HG02571 (cell line): ENCODE measurements around the gene GNAT1.
"Not testable (repeated sequence)": the region's sequence is repeated elsewhere in the genome, so short reads cannot be mapped to it uniquely, and the experiment has no call there.

ENCODE experiments used
- ATAC-seq: cut with Tn5 transposase; IDR thresholded peaks from one replicate; pipeline ENCODE4 v1.9.1; 2021; ENCODE audit warnings: mild to moderate bottlenecking, moderate library complexity; ENCODE audit not compliant: unreplicated experiment

The GNAT1 gene

DNA sequence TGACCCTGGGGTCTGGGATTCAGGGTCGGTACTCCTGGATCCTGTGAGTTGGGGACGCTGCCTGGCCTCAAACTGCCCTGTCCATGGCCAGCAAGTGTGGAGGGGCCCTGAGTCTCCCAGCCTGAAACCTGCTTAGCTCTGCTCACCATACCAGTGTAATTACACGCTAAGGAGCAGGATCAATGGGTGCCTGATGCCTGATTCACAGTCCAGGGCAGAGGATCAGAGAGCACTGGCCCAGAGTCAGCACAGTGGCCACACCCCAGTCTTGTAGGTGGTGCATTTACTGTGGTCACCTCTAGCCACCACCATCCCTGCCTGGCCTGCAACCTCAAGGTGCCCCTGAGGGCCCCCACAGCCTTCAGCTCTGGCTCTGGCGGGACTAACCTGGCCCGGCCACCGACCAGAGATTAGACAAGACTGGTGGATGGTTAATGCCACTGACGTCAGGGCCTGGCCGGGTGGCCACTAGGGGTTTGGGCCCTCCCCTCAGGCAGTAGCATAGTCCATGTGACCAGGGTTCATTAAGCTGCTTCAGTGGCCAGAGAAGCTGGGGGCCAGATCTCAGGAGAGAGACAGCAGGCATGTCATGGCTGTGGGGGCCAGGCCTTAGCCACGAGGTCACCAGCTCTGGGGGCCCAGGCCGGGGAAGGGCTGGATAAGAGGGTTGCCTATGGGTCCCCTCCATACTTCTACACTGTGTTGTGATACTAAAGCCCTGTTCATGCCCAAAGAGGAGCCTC is 10.3 kb downstream of the GNAT1 start:
- no peak for ATAC-seq

DNA sequence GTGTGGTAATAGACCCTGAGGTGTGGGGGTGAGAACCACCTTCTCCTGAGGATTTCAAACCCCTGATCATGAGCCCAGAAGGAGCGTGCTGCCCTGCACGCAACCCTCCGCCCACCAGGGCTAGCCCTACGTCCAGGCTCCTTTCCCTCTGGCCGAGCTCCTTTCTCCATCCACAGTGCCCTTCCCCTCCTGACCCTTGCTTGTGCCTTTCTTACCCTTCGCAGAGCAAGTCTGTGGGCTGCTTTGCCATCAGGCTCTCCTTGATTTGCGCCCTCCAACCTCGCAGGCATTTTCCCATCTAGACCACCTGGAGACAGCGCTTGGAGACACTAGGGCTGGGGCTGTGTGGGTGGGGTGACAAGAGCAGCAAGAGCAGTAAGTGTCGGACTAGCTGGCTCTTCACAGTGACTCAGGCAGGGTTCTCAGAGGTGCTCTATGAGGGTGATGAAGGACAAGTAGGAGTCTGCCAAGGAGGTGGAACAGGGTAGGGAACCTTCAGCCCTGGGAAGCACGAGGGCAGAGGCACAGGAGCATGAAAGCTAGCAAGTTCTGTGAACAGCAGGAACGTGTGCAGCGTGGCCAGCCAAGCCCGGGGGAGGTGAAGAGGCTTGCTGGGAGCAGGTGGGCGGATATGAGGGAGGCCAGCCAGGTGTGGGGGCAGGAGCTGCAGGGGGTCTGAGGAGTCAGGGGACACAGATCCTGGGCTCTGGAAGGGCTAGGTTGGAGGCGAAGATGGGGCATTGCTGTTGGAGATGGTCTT is 11.1 kb downstream of the GNAT1 start:
- no peak for ATAC-seq

DNA sequence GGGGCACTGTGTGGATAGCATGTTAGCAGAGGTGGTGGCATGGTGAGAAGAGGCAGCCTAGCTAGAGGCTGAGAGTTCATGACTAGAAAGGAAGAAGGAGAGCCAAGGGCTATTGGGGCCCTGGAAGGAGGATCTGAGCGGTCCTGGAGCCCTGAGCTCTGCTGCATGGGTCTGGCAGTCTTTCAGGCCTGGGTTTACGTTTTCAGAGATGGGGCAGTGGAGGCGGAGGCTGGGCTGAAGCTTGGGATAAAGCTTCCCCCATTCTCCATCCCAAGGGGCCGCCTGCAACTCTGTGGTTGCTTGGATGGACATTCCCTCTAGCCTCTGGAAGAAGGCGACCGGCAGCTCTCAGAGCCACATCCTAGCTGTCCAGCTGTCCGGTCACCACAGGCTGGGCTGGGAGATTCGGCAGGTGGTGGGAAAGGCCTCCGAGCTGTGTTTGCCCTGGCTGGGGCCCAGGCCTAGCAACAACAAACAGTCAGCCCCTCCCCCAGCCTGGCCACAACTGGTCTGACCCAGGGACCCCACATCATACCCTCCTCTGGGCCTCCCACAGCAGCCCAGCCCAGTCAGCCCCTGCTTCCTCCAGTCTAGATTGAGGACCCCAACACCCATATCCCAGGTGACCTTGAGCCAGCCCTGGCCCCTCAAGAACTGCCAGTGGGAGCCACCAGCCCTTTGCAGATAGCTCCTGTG is 11.9 kb downstream of the GNAT1 start:
- no peak for ATAC-seq

DNA sequence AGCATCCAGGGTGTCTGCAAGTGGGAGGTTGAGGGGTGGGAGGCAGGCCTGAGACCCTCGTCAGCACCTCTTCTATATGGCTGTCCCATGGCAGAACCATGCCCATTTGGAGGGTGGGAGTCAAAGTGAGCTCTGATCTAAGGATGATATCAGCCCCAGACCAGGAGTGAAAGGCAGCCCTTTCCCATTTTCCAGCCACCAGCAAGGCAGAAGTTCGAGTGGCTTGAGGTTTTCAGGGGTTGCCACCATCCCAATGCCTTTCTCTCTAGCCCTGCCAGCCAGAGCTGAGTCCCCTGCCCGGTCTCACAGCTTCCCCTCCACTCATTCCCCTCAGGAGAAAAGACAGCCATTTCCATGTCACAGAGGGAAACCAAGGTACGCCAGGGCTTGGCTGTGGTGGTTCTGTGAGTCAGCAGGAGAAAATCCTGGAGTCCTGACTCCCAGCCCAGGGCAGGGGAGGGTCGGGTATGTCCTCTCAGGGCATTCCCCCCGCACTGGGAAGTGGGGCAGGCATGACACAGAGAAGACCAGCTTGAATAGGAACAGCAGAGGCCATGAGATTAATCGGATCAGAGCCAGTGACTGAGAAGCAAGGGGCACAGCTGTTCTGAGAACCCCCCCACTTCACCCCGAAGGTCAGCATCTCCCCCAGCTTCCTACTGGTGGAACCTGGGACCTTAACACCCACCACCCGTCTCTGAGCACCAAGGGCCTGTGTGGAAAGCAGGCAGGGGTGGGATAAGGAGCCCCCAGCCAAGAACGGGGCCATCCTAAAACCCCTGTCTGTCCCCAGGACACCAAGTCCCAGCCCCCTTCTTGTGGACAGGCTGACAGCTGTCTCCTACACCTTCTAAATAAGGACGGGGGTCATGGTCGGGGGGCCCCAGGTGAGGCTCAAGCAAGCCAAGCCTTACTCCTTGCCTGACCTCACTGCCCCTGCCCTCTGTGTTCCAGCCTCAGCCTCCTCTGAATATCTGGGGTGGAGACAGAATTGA is 12.7 kb downstream of the GNAT1 start:
- ATAC-seq, result no peak

DNA sequence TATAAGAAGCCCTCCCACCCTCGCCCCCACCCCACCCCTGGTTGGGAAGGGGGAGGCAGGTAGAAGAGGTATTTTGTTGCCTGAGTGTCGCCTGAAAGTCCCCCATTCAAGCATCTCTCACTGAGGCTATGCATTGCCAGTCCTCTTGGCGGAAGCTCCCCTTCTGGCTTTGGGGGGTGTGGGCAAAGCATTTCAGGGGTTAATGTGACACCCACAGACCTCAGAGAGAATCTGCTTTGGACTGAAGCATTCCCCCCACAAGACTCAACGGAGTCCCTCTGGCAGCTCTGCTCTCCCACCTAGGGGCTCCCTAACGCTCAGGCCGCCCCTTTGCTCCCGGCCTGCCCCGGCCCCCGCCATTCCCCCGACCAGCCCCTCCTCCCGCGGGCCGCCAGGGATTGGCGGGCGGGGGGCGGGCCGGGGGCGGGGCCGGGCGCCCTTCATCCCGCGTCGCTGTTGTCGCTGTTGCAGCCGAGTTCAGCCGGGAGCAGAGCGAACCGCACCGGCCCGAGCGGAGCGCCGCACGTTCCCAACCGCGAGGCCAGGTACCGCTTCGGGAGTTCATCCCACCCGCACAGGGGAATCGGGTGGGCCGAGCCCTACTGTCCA is 13.5 kb downstream of the GNAT1 start, which contains the start of gene SLC38A3:
TSS of gene SLC38A3 (plus strand) at position 468 of the 609 bp plus-strand sequence. CDS start 8,929 bp downstream, outside the sequence.
- ATAC-seq, result no peak

DNA sequence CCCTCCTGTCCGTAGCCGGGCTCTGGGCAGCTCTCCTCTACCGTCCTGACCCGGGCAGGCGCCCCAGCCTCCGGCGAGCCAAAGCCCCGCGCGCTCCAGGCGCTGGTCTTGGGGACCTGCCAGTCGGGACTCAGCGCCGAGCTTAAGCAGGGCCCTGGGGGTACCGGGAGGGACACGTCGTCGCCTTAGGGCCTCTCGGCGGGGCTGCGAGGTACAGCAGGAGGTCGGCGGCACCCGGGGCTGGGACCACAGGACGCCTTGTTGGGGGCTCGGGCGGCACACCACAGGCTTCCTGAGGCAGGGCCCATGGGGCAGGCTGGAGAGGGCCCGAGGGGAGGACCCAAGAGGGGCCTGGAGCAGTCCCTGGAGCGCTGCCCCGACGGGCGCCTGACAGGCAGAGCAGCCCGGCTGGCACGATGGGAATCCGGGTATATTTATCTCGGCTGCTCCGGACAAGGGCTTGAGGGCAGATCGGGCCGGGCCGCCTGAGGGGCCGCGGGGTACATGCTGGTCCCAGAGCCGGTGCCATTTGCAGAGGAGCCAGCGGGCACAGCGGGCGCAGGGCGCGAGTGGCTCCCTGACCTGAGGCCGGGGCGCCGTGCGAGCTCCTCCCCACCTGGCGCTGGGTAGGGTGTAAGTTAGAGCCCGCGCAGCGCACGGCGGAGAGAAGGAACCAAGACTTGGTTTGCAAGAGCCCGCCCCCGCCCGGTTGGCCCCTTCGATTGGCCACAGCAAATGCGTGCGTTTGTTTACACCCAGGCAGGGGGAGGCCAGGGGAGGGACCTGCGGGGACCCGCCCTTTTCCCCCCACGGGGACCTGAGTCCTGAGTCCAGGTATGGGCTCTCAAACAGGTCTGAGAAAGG is 14.2 kb downstream of the GNAT1 start:
- ATAC-seq, result no peak

DNA sequence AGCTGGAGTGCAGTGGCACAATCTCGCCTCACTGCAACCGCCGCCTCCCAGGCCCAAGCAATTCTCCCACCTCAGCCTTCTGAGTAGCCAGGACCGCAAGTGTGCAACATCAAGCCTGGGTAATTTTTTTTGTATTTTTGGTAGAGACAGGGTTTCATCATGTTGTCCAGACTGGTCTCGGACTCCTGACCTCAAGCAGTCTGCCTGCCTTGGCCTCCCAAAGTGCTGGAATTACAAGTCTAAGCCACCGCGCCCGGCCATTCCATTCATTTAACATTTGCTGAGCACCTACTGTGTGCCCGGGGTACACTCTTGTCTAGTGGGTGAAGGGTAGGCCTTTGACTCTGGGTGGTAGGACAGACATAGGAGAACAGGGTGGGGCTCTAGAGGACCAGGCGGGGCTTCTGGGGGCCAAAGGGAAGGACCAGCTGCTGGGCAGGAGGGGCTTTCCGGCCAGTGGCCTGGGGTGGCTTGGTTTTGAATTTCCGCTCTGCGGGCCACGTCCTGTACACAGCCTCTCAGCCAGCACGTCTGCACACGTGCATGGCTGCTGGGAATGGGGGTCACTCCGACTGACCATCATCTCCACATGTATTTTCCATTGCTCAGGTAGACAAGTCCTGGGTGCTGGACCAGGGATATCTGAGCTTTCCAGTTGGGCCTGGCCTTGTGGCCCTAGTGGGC is 16.1 kb downstream of the GNAT1 start:
- no peak for ATAC-seq

DNA sequence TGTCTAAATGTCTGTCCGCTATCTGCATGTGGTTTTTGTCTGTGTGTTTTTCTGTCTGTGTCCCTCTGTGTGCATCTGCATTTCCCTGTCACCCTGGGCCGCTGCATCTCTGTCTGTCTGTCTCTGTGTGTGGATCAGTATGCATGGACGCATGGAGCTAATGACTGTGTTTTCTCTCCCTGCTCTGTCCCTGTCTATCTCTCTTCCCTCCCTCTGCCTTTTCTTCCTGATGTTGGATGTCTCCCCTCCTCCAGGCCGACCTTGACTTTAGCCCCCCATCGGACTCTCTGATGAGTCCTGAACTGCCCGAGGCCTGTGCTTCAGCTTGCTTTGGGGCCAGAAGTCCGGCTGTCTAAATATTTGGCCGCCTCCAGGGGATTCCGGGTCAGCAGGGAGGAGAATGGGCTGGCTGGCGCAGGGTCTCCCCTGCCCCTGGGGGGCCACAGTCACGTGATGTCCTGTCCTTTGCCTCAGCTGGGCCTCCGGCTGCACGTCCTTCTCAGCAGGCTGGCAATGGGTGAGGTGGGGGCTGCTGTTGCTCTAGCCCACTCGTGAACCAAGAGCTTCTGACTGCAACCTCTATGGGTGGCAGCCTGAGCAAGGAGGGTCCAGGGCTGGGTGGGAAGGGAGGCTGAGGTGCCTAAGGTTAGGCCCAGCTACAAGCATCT is 17.4 kb downstream of the GNAT1 start:
- ATAC-seq, result no peak

DNA sequence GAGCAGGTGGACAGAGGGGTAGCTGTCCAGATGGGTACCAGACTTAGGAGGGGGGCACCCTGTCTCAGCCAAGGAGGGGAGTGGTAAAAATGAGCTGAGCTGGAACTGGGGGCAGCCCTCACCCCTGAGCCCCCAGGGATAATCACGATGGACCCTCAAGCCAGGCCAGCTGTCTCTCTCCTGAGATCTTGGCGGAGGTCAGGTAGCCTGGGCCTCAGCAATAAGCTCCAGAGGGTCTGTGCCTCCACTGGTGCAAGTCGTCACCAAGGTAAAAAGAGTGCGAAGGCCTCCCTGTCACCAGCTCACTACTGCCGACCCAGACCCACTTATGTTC is 18.7 kb downstream of the GNAT1 start:
- no peak for ATAC-seq

DNA sequence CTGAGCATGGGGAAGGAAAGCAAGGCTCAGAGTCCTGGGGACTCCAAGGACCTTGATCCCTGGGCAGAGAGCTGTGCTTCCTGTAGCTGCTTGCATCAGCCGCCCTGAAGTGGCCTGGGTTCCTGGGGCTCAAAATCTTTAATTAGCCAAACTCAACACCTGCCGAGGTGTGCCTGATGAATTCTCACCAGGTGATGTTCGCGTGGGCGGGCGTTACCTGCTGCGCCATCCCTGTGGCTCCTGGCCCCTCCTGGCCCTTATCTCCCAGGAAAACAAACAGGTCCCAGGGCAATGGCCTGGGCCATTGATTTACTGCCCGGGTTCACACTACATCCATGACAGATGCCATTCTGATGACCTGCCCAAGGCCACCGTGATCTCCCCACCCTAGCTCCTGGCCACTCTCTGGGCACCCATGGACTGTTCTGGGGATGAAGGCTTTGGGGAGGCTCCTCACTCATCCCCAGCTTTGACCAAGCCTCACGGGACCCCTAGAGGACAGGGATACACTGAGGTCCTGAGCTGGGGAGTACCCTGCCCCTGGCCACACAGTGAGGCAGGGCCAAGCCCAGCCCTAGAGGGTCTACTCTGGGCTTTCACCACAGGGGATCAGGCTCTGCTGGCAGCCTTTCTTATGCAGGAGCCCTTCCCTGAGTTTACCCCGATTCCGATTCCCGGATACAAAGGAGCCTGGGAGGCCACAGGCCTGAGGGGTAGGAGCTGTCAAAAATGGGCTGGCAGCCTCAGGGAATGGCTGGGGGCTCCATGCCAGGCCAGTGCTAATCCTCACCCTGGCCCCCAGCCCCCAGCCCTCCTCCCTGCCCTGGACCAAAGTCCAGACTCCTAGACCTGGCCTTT is 19.3 kb downstream of the GNAT1 start:
- ATAC-seq, result no peak

DNA sequence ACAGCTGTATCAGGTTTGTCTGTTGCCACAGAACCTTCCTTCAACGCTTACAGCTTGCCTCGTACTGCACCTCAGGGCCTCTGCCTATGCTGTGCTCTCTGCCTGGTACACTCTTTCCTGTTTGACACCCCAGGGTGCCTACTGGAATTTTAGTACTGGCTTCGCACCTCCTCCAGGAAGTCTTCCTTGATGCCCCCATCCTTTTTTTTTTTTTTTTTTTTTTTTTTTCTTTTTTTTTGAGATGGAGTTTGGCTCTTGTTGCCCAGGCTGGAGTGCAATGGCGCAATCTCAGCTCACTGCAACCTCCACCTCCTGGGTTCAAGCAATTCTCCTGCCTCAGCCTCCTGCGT is 19.9 kb downstream of the GNAT1 start:
- ATAC-seq, result not testable (repeated sequence)

DNA sequence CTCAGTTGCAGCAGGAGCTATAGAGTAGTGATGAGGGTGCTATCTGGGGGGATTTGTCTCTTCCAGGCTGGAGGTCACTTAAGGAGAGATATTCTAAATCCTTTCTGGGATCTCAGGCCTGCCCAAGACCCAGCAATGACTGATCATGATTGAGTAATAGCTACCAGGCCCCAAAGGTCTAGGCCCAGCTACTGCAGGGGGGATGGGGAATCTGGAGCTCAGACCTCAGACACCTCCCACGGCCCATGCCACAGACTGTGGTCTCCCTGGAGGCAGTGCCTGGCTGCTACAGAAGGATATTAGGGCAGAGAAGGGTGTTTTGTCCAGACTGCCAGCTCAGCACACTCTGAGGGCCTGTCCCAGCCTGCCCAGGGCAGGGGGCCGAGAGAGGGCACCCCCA is 20.5 kb downstream of the GNAT1 start:
- ATAC-seq, result no peak

DNA sequence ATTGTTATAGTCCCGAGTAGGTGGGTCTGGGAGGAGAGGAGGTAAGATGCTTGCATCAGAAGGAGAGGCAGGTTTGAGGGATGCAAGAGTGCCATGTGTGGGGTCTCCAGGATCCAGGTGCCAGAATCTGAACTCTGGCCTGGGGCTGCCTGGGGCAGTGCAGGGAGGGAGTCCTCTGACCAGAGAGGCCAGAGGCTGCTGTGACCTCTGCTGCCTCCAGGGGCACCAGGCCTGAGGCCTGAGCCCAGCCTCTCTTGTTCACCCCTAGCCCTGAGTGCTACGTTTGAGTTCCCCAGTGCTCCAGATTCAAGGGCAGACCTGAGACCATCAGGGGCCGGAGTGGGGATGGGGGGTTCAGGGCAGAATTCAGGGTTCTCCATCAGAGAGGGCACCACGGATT is 21.1 kb downstream of the GNAT1 start:
- ATAC-seq, result no peak

DNA sequence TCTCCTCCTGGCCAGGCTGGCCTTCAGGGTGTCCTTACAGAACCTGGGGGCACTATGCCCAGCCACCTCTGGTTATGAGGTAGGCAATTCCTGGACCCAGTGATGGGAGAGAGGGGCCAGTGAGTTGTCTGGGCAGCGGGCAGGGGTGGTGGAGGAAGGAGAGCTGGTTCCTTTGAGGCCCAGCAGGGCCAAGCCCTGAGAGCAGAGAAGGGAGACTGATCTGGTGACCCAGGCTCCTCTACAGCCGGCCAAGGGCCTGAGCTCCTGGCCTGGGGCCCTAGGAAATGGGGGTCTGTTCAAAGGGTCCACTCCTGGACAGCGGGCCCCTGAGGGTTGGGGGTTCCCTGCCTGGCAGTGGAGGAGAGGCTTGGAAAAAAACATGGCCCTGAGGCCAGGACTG is 21.6 kb downstream of the GNAT1 start:
- no peak for ATAC-seq

DNA sequence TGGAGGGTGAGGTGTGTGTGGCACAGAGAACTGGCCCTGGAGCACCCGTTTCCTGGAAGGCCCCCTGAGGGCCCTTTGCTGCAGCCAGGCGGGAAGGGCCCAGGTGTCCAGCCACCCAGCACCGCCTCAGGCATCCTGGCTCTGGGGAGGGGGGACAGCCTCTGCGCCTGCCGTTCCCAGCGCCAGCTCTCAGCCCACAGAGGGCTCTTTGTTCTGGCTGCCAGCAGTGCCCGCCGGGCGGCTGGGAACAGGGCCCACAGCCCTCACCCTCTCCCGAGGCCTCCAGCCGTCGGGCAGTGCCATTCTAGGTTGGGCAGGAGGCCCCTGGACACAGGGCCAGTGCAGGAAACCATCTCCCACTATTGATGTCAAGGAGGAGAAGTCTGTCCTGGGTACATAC is 22.0 kb downstream of the GNAT1 start:
- ATAC-seq, result no peak

DNA sequence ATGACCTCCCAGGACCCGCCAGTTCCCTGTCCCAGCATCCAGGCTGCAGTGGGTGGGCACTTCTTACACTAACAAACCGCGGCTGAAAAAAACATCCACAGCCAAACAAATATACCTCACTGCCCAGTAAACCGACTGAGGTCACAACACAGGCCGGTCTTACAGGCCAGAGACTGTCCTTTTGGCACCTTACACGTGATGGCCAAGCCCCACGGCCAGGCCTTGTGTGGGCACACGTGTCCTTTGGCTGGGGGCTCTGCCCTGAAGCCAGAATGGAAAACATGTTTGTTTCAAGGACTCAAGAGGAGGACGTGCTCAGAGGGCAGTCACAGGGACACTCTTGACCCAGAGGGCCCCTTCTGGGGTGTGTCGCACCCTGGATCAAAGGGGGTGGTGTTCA is 23.4 kb downstream of the GNAT1 start:
- no peak for ATAC-seq

DNA sequence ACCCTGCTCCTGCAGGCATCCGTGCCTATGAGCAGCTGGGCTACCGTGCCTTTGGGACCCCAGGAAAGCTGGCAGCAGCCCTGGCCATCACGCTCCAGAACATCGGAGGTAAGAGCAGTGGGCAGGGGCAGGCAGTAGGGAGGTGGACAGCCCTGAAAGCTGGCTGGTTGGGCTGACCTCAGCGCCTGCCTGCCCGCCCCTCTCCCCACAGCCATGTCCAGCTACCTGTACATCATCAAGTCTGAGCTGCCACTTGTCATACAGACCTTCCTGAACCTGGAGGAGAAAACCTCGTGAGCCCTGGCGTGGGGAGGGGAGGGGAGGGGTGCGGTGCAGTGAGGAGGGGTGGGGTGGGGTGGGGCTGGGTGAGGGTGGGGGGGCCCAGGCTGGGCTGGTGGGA is 24.1 kb downstream of the GNAT1 start:
- no peak for ATAC-seq
